ENCODE results near the gene MRPS26. TPM values are rescaled to one million over a fixed set of nuclear protein-coding genes. Genes with fewer than 3 reads are reported as not detected.
A peak's percentile ranks its signal among the peaks of the same experiment; 100 is the strongest.

Gene MRPS26
- total and polyA plus RNA-seq, 4 donors = 26.9 to 65.2 (median 40.3) TPM

DNA sequence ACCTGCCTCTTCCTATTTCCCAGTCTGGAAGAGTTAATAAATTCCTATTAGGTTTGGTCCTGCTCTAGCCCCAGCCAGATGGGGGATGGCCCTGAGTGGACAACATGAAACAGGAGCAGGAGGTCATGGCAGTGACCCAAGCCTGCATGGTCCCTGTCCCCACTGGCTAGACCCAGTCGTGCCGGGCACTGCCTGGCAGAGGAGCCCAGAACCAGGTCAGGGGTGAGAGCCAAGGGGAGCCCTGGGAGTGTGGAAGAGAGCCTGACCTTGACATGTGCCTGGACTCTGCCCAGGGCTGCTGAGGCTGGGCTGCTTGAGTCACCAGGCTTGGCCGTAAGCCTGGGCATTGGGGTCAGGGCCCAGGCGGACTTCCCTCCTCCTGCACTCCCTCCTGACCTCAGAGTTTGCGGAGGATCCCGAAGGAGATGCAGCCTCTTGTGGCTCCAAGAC, 35.1 kb downstream of the MRPS26 start (continued):
- TF ChIP-seq SP1 (IDR thresholded peaks at IDR 0.05) = peak; percentile 96
- TF ChIP-seq YY1 (IDR thresholded peaks at IDR 0.05) = peak; percentile 42

DNA sequence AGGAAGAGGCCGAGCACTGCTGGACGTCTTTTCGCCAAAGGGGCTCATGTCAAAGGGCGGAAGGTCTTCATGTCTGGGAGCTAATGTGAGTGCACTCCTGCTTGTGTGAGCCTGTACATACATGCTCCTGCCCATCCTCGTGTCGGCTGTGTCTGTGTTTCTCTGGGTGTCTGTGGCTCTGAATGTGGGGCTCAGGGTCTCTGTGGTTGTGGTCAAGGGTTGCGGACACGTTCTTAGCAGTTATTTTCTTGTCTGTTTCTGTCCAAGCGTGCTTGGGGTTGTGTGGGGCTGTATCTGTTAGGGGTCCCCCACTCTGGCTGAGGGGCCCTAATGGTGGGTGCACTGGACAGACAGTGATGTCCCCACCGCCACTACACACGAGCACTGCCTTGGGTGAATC, 35.8 kb downstream of the MRPS26 start:
- 92% methylated on average over 11 of the region's 11 CpGs for WGBS
- Histone ChIP-seq H3K4me1 (ENCODE audit: control insufficient read depth in 4 of 4, insufficient read depth in 4 of 4, low read length in 3 of 4) (peaks cover 13 to 26% (median 16%) of the 10 kb centered on the region in 4 donors), H3K36me3 (ENCODE audit: control insufficient read depth in 4 of 4, insufficient read depth in 3 of 4, low read depth in 1 of 4, low read length in 3 of 4) (no peaks in the 10 kb centered on the region), H3K27me3 (ENCODE audit: control insufficient read depth in 4 of 4, insufficient read depth in 4 of 4, low read length in 3 of 4) (no peaks in the 10 kb centered on the region), H3K9ac (ENCODE audit: low read depth in 1 of 2, low read length in 2 of 2) (no peak overlapping the region), H3K4me3 (ENCODE audit: low read depth in 1 of 3, low read length in 3 of 3) (no peak overlapping the region), H3K9me3 (ENCODE audit: control insufficient read depth in 4 of 4, low read length in 3 of 4) (no peaks in the 10 kb centered on the region), H3K27ac (ENCODE audit: low read depth in 1 of 2, low read length in 2 of 2) (no peak overlapping the region)
- DNase-seq (ENCODE audit: low spot score) = no peak
- TF ChIP-seq SP1 (IDR thresholded peaks at IDR 0.05) = no peak
- TF ChIP-seq, protein P1, sequence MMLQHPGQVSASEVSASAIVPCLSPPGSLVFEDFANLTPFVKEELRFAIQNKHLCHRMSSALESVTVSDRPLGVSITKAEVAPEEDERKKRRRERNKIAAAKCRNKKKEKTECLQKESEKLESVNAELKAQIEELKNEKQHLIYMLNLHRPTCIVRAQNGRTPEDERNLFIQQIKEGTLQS (IDR thresholded peaks at IDR 0.05) = no peak
- no peak for TF ChIP-seq YY1 (IDR thresholded peaks at IDR 0.05)
- TF ChIP-seq NR2F2 (IDR thresholded peaks at IDR 0.05) = no peak
- no peak for TF ChIP-seq EGR1 (IDR thresholded peaks at IDR 0.05; ENCODE audit: low read depth in 2 of 2)
- TF ChIP-seq HNF4A (conservative IDR thresholded peaks at IDR 0.05) = no peak
- no peak for TF ChIP-seq TAF1 (conservative IDR thresholded peaks at IDR 0.05)
- TF ChIP-seq, protein P2, sequence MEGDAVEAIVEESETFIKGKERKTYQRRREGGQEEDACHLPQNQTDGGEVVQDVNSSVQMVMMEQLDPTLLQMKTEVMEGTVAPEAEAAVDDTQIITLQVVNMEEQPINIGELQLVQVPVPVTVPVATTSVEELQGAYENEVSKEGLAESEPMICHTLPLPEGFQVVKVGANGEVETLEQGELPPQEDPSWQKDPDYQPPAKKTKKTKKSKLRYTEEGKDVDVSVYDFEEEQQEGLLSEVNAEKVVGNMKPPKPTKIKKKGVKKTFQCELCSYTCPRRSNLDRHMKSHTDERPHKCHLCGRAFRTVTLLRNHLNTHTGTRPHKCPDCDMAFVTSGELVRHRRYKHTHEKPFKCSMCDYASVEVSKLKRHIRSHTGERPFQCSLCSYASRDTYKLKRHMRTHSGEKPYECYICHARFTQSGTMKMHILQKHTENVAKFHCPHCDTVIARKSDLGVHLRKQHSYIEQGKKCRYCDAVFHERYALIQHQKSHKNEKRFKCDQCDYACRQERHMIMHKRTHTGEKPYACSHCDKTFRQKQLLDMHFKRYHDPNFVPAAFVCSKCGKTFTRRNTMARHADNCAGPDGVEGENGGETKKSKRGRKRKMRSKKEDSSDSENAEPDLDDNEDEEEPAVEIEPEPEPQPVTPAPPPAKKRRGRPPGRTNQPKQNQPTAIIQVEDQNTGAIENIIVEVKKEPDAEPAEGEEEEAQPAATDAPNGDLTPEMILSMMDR (IDR thresholded peaks at IDR 0.05; ENCODE audit: low read depth, low read length, missing input control) = no peak
- no peak for TF ChIP-seq JUND (IDR thresholded peaks at IDR 0.05)
- TF ChIP-seq RXRA (IDR thresholded peaks at IDR 0.05) = no peak

DNA sequence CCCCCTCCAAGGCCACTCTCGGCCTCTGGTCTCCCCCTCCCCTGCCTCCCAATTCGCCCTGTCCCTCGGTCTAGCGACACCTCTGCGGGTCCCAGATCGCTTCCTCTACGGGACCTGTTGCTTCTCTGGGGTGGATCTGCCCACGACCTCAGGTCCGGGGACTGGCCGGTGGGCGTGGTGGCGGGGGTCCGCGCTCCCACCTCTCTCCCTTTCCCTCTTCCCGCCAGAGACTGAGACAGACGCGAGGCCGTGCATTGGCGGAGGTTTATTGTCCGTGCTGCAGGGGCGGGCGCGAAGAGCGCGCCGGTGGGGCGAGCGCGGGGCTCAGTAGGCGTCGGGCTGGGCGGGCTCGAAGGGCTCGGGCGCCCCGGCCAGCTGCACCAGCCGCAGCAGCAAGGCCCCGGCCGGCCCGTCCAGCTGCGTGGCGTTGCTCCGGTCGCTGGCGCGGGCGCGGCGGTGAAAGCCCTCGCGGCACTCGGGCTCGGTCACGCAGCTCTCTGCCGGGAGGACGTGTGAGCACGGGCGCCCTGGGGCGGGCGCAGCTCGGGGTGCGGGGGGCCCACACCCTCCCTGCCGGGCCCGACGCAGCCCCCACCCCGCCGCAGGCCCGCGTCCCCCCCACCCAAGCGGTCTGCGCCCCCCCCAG, 36.6 kb downstream of the MRPS26 start:
- Histone ChIP-seq H3K9me3 (ENCODE audit: control insufficient read depth in 4 of 4, low read length in 3 of 4) (no peaks in the 10 kb centered on the region), H3K9ac (ENCODE audit: low read depth in 1 of 2, low read length in 2 of 2) (no peak overlapping the region), H3K27me3 (ENCODE audit: control insufficient read depth in 4 of 4, insufficient read depth in 4 of 4, low read length in 3 of 4) (no peaks in the 10 kb centered on the region), H3K4me3 (ENCODE audit: low read depth in 1 of 3, low read length in 3 of 3) (peak overlapping the region in 1 of 3 donors; percentile 31), H3K36me3 (ENCODE audit: control insufficient read depth in 4 of 4, insufficient read depth in 3 of 4, low read depth in 1 of 4, low read length in 3 of 4) (no peaks in the 10 kb centered on the region), H3K27ac (ENCODE audit: low read depth in 1 of 2, low read length in 2 of 2) (no peak overlapping the region), H3K4me1 (ENCODE audit: control insufficient read depth in 4 of 4, insufficient read depth in 4 of 4, low read length in 3 of 4) (peaks cover 13 to 26% (median 16%) of the 10 kb centered on the region in 4 donors)
- no peak for DNase-seq (ENCODE audit: low spot score)
- 10% methylated on average over 71 of the region's 71 CpGs for WGBS
- no peak for TF ChIP-seq JUND (IDR thresholded peaks at IDR 0.05)
- TF ChIP-seq TAF1 (conservative IDR thresholded peaks at IDR 0.05) = no peak
- TF ChIP-seq SP1 (IDR thresholded peaks at IDR 0.05) = no peak
- TF ChIP-seq, protein P1 (IDR thresholded peaks at IDR 0.05) = no peak
- no peak for TF ChIP-seq MAX (IDR thresholded peaks at IDR 0.05)
- no peak for TF ChIP-seq FOXA1 (IDR thresholded peaks at IDR 0.05)
- TF ChIP-seq HNF4A (conservative IDR thresholded peaks at IDR 0.05) = no peak
- no peak for TF ChIP-seq REST (IDR thresholded peaks at IDR 0.05)
- TF ChIP-seq GABPA (IDR thresholded peaks at IDR 0.05 in 1 of 2, conservative IDR thresholded peaks at IDR 0.05 in 1 of 2) = no peak
- TF ChIP-seq RXRA (IDR thresholded peaks at IDR 0.05) = no peak
- no peak for TF ChIP-seq ZBTB33 (IDR thresholded peaks at IDR 0.05)
- TF ChIP-seq EGR1 (IDR thresholded peaks at IDR 0.05; ENCODE audit: low read depth in 2 of 2) = no peak
- TF ChIP-seq YY1 (IDR thresholded peaks at IDR 0.05) = no peak
- no peak for TF ChIP-seq NR2F2 (IDR thresholded peaks at IDR 0.05)
- TF ChIP-seq RAD21 (IDR thresholded peaks at IDR 0.05) = no peak
- TF ChIP-seq, protein P2 (IDR thresholded peaks at IDR 0.05; ENCODE audit: low read depth, low read length, missing input control) = no peak
- TF ChIP-seq FOXA2 (IDR thresholded peaks at IDR 0.05) = no peak
- no peak for TF ChIP-seq HNF4G (IDR thresholded peaks at IDR 0.05)
